Lower lobe of right lung (tissue), 2 donors: ENCODE measurements around the gene LDLRAD4. TPM values are rescaled to one million over a fixed set of nuclear protein-coding genes. Genes with fewer than 3 reads are reported as not detected.

ENCODE experiments used
- ATAC-seq, 2 donors: fragments of 200-7000 bp; cut with Tn5 transposase; one replicate each; pipeline ENCODE4 v1.9.1; 2020 to 2022; ENCODE audit warnings: mild to moderate bottlenecking in 2 of 2, moderate library complexity in 2 of 2
- DNase-seq: peaks from one replicate; pipeline ENCODE4 v3.0.0-alpha.2; 2020
- H3K27ac ChIP-seq: fragments of 200-600 bp; one replicate; pipeline ENCODE4 v1.8.0; 2022
- H3K27me3 ChIP-seq: fragments of 200-600 bp; one replicate; pipeline ENCODE4 v1.8.0; 2022; ENCODE audit warnings: low read depth
- H3K36me3 ChIP-seq: fragments of 200-600 bp; one replicate; pipeline ENCODE4 v1.8.0; 2022; ENCODE audit warnings: mild to moderate bottlenecking
- H3K4me1 ChIP-seq: fragments of 200-600 bp; one replicate; pipeline ENCODE4 v1.8.0; 2022
- H3K4me3 ChIP-seq: fragments of 200-600 bp; one replicate; pipeline ENCODE4 v1.8.0; 2022; ENCODE audit warnings: mild to moderate bottlenecking
- H3K9me3 ChIP-seq: fragments of 200-600 bp; one replicate; pipeline ENCODE4 v1.8.0; 2022
- CTCF ChIP-seq: fragments of 200-600 bp; IDR thresholded peaks from one replicate; pipeline ENCODE4 v1.8.0; 2022; ENCODE audit warnings: antibody characterized with exemption, mild to moderate bottlenecking
- intact Hi-C: fragments of 100-400 bp; cut with DNase I; formaldehyde crosslinking; loops from one replicate; pipeline ENCODE4 v1.11.0; 2022
- total RNA-seq: library from RNA; stranded (reverse); fragmentation: NEBNext Ultra II Directional; extraction: Animal tissue kit (Norgen Biotek cat#: 25700); gene quantifications from one replicate; pipeline ENCODE4 v1.2.1, GENCODE V29; 2021
- donor health status: DM: no; HTN: yes; CAD: no; lungs with severe emphysema.

The LDLRAD4 gene
- total RNA-seq, 1 donor from 2014 or later, result 24.6 TPM

GRCh38 chr18:13213036-13213795, 5.3 kb upstream of the LDLRAD4 start:
- DNase-seq (no peak), ATAC-seq (no peak)
- TF ChIP-seq CTCF, result no peak
- H3K9me3 ChIP-seq, result no peaks in the 10 kb centered on the region
- H3K27ac ChIP-seq, result no peak overlapping the region
- no peaks in the 10 kb centered on the region for H3K36me3 ChIP-seq
- intact Hi-C loops, result no loop called here
- H3K4me1 ChIP-seq, result peaks cover 16% of the 10 kb centered on the region
- H3K4me3 ChIP-seq, result no peak overlapping the region
- H3K27me3 ChIP-seq, result peaks cover 18% of the 10 kb centered on the region

DNA sequence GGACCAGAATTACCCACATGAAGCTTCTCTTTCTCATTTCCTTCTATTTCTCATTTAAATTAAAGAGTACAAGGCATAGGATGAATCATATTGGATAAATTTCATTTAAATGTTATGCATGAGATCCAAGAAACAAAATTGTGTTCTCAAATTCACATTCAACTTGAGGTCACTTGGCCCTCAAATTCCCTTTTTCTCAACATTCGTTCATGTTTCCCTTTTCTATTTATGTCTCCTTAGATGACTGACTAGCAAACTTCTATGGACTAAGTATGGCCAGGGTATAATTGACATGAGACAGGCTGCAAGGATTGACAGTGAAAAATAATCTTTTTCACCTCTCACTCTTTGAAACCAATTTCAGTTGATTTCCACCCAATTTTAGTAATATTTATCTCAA, 4.0 kb upstream of the LDLRAD4 start:
- ATAC-seq, result no peak
- no peaks in the 10 kb centered on the region for H3K9me3 ChIP-seq
- TF ChIP-seq CTCF, result no peak
- DNase-seq, result no peak
- peaks cover 22% of the 10 kb centered on the region for H3K27me3 ChIP-seq
- H3K36me3 ChIP-seq, result no peaks in the 10 kb centered on the region
- intact Hi-C loops, result no loop called here
- no peak overlapping the region for H3K27ac ChIP-seq
- peaks cover 30% of the 10 kb centered on the region for H3K4me1 ChIP-seq
- no peak overlapping the region for H3K4me3 ChIP-seq

GRCh38 chr18:13216092-13216582, 2.4 kb upstream of the LDLRAD4 start:
- intact Hi-C loops, result no loop called here
- no peaks in the 10 kb centered on the region for H3K9me3 ChIP-seq
- ATAC-seq, result peak; percentile 81 to 83
- no peaks in the 10 kb centered on the region for H3K36me3 ChIP-seq
- peaks cover 22% of the 10 kb centered on the region for H3K27me3 ChIP-seq
- peak; percentile 72 for DNase-seq
- peaks cover 45% of the 10 kb centered on the region for H3K4me1 ChIP-seq
- TF ChIP-seq CTCF, result peak; percentile 73
- H3K4me3 ChIP-seq, result peak overlapping the region; percentile 74
- H3K27ac ChIP-seq, result no peak overlapping the region

DNA sequence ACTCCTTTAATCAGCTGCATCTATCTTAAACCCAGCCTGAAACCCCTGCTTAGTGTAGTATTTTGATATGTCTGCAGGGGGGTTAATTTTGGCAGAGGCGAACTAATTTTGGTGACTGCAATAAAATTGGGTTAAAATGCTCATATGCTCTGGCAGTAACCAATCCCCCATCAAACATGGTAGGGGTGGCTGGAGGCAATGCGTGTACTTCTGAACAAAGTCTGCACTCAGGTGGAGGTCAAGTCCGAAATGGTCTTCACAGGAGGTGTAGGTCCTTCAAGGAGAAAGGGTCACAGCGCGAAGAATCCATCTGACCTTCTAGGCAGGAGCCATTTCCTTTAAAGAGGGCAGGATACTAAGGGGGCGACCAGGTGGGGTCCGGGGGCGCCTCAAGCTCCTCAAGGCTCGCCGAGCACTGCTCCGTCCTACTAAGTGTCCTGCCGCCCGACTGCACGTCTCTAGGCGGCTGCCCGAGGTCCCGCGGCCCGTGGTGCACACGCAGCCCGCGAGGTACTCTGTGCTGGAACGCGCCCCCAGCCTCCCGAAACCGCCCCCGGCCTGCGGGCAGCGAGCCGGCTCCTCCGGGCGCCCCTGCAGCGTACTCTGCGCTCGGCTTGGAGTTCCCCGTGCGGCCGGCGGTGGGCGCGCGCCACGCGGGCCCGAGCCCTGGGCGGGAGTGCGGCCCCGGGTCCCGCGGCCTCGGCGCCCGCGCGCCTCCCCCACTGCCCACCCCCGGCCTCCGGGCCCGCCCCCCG, 1.7 kb upstream of the LDLRAD4 start:
- intact Hi-C loops, result no loop called here
- TF ChIP-seq CTCF, result peak; percentile 45
- DNase-seq, result no peak
- H3K27me3 ChIP-seq, result peaks cover 22% of the 10 kb centered on the region
- no peaks in the 10 kb centered on the region for H3K36me3 ChIP-seq
- H3K4me1 ChIP-seq, result peaks cover 53% of the 10 kb centered on the region
- peak overlapping the region; percentile 74 for H3K4me3 ChIP-seq
- H3K9me3 ChIP-seq, result no peaks in the 10 kb centered on the region
- ATAC-seq, result peak; percentile 67 to 70
- peak overlapping the region; percentile 46 for H3K27ac ChIP-seq

- H3K27me3 ChIP-seq, result peaks cover 22% of the 10 kb centered on the region
- ATAC-seq, result peak; percentile 32 to 52
- intact Hi-C loops, result no loop called here
- no peaks in the 10 kb centered on the region for H3K36me3 ChIP-seq
- no peaks in the 10 kb centered on the region for H3K9me3 ChIP-seq
- peaks cover 59% of the 10 kb centered on the region for H3K4me1 ChIP-seq
- H3K4me3 ChIP-seq, result peak overlapping the region; percentile 74
- DNase-seq, result peak; percentile 70
- peak overlapping the region; percentile 78 for H3K27ac ChIP-seq
- TF ChIP-seq CTCF, result no peak
Observed at GRCh38 chr18:13217466-13217961, 1.0 kb upstream of the LDLRAD4 start.
